ENCODE data around the gene GMDS. TPM values are rescaled to one million over a fixed set of nuclear protein-coding genes. Genes with fewer than 3 reads are reported as not detected.

Gene GMDS
- total RNA-seq, 5 donors from 2014 or later (not counting 1 experiment from before 2014, with no cell fraction given): 12.9 to 21.5 (median 14.6) TPM

- Histone ChIP-seq H3K36me3 (ENCODE audit: control insufficient read depth in 2 of 2, extremely low read depth in 1 of 2, insufficient read depth in 1 of 2, low read length in 1 of 2) (no peaks in the 10 kb centered on the region), H3K27ac (ENCODE audit: low read length) (no peak overlapping the region), H3K4me1 (ENCODE audit: control insufficient read depth in 1 of 2, extremely low read depth in 1 of 2, insufficient read depth in 2 of 2, low read length in 2 of 2) (no peaks in the 10 kb centered on the region), H3K9me3 (no peaks in the 10 kb centered on the region), H3K27me3 (replicated peaks in 1 of 2; ENCODE audit: control insufficient read depth in 2 of 2, extremely low read depth in 1 of 2, insufficient read depth in 2 of 2, low read length in 1 of 2) (no peaks in the 10 kb centered on the region), H3K4me3 (ENCODE audit: control insufficient read depth in 1 of 2, extremely low read depth in 1 of 2, low read length in 1 of 2) (no peak overlapping the region)
- 80% methylated on average over 1 of the region's 2 CpGs for WGBS (ENCODE audit: insufficient coverage)
- H3K4me1 Mint-ChIP-seq: no peaks in the 10 kb centered on the region
- peaks cover 15 to 26% (median 19%) of the 10 kb centered on the region in 3 donors for H3K9me3 Mint-ChIP-seq
- POLR2A ChIA-PET: no interaction called here
- CTCF ChIA-PET: no interaction called here
- no peak overlapping the region for H3K4me3 Mint-ChIP-seq
- H3K27ac Mint-ChIP-seq: no peak overlapping the region
- no peak for DNase-seq
- no peak for ATAC-seq (replicated peaks in 1 of 4)
- H3K36me3 Mint-ChIP-seq: peaks cover 40% of the 10 kb centered on the region
- H3K27me3 Mint-ChIP-seq: no peaks in the 10 kb centered on the region
Measured at GRCh38 chr6:1987640-1988039, 257.8 kb downstream of the GMDS start.

- Mint-ChIP-seq H3K9me3 (peaks cover 19 to 33% (median 27%) of the 10 kb centered on the region in 3 donors), H3K27ac (no peak overlapping the region), H3K4me3 (no peak overlapping the region), H3K36me3 (peaks cover 39% of the 10 kb centered on the region), H3K4me1 (no peaks in the 10 kb centered on the region), H3K27me3 (no peaks in the 10 kb centered on the region)
- Histone ChIP-seq H3K9me3 (no peaks in the 10 kb centered on the region), H3K27me3 (replicated peaks in 1 of 2; ENCODE audit: control insufficient read depth in 2 of 2, extremely low read depth in 1 of 2, insufficient read depth in 2 of 2, low read length in 1 of 2) (no peaks in the 10 kb centered on the region), H3K4me1 (ENCODE audit: control insufficient read depth in 1 of 2, extremely low read depth in 1 of 2, insufficient read depth in 2 of 2, low read length in 2 of 2) (no peaks in the 10 kb centered on the region), H3K4me3 (ENCODE audit: control insufficient read depth in 1 of 2, extremely low read depth in 1 of 2, low read length in 1 of 2) (no peak overlapping the region), H3K27ac (ENCODE audit: low read length) (no peak overlapping the region), H3K36me3 (ENCODE audit: control insufficient read depth in 2 of 2, extremely low read depth in 1 of 2, insufficient read depth in 1 of 2, low read length in 1 of 2) (no peaks in the 10 kb centered on the region)
- ATAC-seq (replicated peaks in 1 of 4): no peak
- no CpG with 5 or more reads among the region's 1 CpG for WGBS (ENCODE audit: insufficient coverage)
- DNase-seq: no peak
- CTCF ChIA-PET: no interaction called here
- POLR2A ChIA-PET: no interaction called here
Measured at GRCh38 chr6:1986454-1987243, 258.8 kb downstream of the GMDS start.

GRCh38 chr6:1984346-1984994 is 260.9 kb downstream of the GMDS start:
- no peaks in the 10 kb centered on the region for H3K36me3 ChIP-seq (ENCODE audit: control insufficient read depth in 2 of 2, extremely low read depth in 1 of 2, insufficient read depth in 1 of 2, low read length in 1 of 2)
- Mint-ChIP-seq H3K27ac (no peak overlapping the region), H3K36me3 (peaks cover 47% of the 10 kb centered on the region), H3K27me3 (no peaks in the 10 kb centered on the region), H3K4me3 (no peak overlapping the region), H3K9me3 (peaks cover 30 to 55% (median 40%) of the 10 kb centered on the region in 3 donors), H3K4me1 (no peaks in the 10 kb centered on the region)
- ChIA-PET POLR2A (no interaction called here), CTCF (no interaction called here)
- DNase-seq (no peak), ATAC-seq (replicated peaks in 1 of 4) (no peak)
- H3K4me3 ChIP-seq (ENCODE audit: control insufficient read depth in 1 of 2, extremely low read depth in 1 of 2, low read length in 1 of 2): no peak overlapping the region
- H3K27ac ChIP-seq (ENCODE audit: low read length): no peak overlapping the region
- no CpG with 5 or more reads among the region's 3 CpGs for WGBS (ENCODE audit: insufficient coverage)
- H3K27me3 ChIP-seq (replicated peaks in 1 of 2; ENCODE audit: control insufficient read depth in 2 of 2, extremely low read depth in 1 of 2, insufficient read depth in 2 of 2, low read length in 1 of 2): no peaks in the 10 kb centered on the region
- H3K9me3 ChIP-seq: no peaks in the 10 kb centered on the region
- no peaks in the 10 kb centered on the region for H3K4me1 ChIP-seq (ENCODE audit: control insufficient read depth in 1 of 2, extremely low read depth in 1 of 2, insufficient read depth in 2 of 2, low read length in 2 of 2)

GRCh38 chr6:1983850-1984249 is 261.6 kb downstream of the GMDS start:
- no peak overlapping the region for H3K27ac ChIP-seq (ENCODE audit: low read length)
- ATAC-seq (replicated peaks in 1 of 4) (no peak), DNase-seq (no peak)
- Mint-ChIP-seq H3K4me1 (no peaks in the 10 kb centered on the region), H3K36me3 (peaks cover 53% of the 10 kb centered on the region), H3K4me3 (no peak overlapping the region), H3K9me3 (peaks cover 30 to 60% (median 40%) of the 10 kb centered on the region in 3 donors), H3K27me3 (no peaks in the 10 kb centered on the region), H3K27ac (no peak overlapping the region)
- H3K36me3 ChIP-seq (ENCODE audit: control insufficient read depth in 2 of 2, extremely low read depth in 1 of 2, insufficient read depth in 1 of 2, low read length in 1 of 2): no peaks in the 10 kb centered on the region
- H3K27me3 ChIP-seq (replicated peaks in 1 of 2; ENCODE audit: control insufficient read depth in 2 of 2, extremely low read depth in 1 of 2, insufficient read depth in 2 of 2, low read length in 1 of 2): no peaks in the 10 kb centered on the region
- no peak overlapping the region for H3K4me3 ChIP-seq (ENCODE audit: control insufficient read depth in 1 of 2, extremely low read depth in 1 of 2, low read length in 1 of 2)
- H3K4me1 ChIP-seq (ENCODE audit: control insufficient read depth in 1 of 2, extremely low read depth in 1 of 2, insufficient read depth in 2 of 2, low read length in 2 of 2): no peaks in the 10 kb centered on the region
- ChIA-PET CTCF (no interaction called here), POLR2A (no interaction called here)
- H3K9me3 ChIP-seq: no peaks in the 10 kb centered on the region
- WGBS (ENCODE audit: insufficient coverage): no CpG with 5 or more reads among the region's 1 CpG

DNA sequence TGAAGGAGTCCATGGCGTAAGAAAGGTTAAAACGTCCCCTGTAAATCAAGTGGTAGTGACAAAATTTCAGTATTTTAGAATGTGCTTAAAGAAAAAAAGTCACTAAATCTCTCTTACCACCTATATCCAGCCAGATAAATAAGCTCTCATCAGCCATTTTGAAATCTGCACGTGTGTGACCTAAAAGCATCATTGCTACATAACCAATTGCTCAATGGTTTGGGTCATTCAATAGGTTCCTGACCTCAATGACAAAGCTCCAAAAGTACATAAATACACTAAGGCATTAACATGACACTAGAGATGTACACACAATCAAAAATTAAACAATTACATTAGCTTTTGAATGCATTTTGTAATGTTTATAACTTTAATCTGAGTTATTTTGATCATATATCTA is 272.4 kb downstream of the GMDS start:
- peaks cover 0 to 10% (median 6%) of the 10 kb centered on the region in 3 donors for H3K4me1 Mint-ChIP-seq
- peaks cover 0 to 4% (median 0%) of the 10 kb centered on the region in 3 donors for H3K9me3 Mint-ChIP-seq
- no peak overlapping the region for H3K27ac ChIP-seq (ENCODE audit: low read length)
- no peaks in the 10 kb centered on the region for H3K27me3 ChIP-seq (replicated peaks in 1 of 2; ENCODE audit: control insufficient read depth in 2 of 2, extremely low read depth in 1 of 2, insufficient read depth in 2 of 2, low read length in 1 of 2)
- no peaks in the 10 kb centered on the region for H3K27me3 Mint-ChIP-seq
- no CpG with 5 or more reads among the region's 3 CpGs for WGBS (ENCODE audit: insufficient coverage)
- DNase-seq (no peak), ATAC-seq (replicated peaks in 1 of 4) (no peak)
- H3K4me3 Mint-ChIP-seq: no peak overlapping the region
- H3K27ac Mint-ChIP-seq: no peak overlapping the region
- peaks cover 23% of the 10 kb centered on the region for H3K36me3 Mint-ChIP-seq
- H3K36me3 ChIP-seq (ENCODE audit: control insufficient read depth in 2 of 2, extremely low read depth in 1 of 2, insufficient read depth in 1 of 2, low read length in 1 of 2): no peaks in the 10 kb centered on the region
- H3K4me1 ChIP-seq (ENCODE audit: control insufficient read depth in 1 of 2, extremely low read depth in 1 of 2, insufficient read depth in 2 of 2, low read length in 2 of 2): no peaks in the 10 kb centered on the region
- H3K9me3 ChIP-seq: no peaks in the 10 kb centered on the region
- POLR2A ChIA-PET: no interaction called here
- H3K4me3 ChIP-seq (ENCODE audit: control insufficient read depth in 1 of 2, extremely low read depth in 1 of 2, low read length in 1 of 2): no peak overlapping the region
- CTCF ChIA-PET: no interaction called here

DNA sequence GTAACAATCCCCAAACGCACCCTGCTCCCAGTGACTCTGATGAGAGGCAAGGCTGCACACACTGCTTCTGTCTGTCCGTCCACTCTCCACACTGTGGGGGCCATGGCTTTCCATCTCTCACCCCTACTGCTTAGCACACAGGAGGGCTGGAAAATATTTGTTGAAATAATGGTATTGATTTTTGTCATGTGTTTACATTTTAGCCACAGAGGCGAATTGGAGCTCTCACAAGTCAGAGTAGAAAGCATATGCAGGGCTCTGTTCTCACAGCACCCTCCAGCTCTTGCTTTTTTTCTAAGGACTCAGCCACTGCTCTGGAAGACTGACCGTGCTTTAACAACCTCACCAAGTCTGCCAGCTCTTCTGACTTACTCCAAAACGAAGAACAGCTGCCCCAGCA is 273.8 kb downstream of the GMDS start:
- ChIA-PET POLR2A (no interaction called here), CTCF (no interaction called here)
- DNase-seq: no peak
- H3K27me3 ChIP-seq (replicated peaks in 1 of 2; ENCODE audit: control insufficient read depth in 2 of 2, extremely low read depth in 1 of 2, insufficient read depth in 2 of 2, low read length in 1 of 2): no peaks in the 10 kb centered on the region
- Mint-ChIP-seq H3K9me3 (peaks cover 0 to under 1% (median 0%) of the 10 kb centered on the region in 3 donors), H3K27ac (no peak overlapping the region), H3K36me3 (peaks cover 13% of the 10 kb centered on the region), H3K4me3 (no peak overlapping the region), H3K27me3 (no peaks in the 10 kb centered on the region), H3K4me1 (peaks cover 0 to 10% (median 6%) of the 10 kb centered on the region in 3 donors)
- ATAC-seq (replicated peaks in 1 of 4): no peak
- no peaks in the 10 kb centered on the region for H3K36me3 ChIP-seq (ENCODE audit: control insufficient read depth in 2 of 2, extremely low read depth in 1 of 2, insufficient read depth in 1 of 2, low read length in 1 of 2)
- H3K4me3 ChIP-seq (ENCODE audit: control insufficient read depth in 1 of 2, extremely low read depth in 1 of 2, low read length in 1 of 2): no peak overlapping the region
- no peaks in the 10 kb centered on the region for H3K4me1 ChIP-seq (ENCODE audit: control insufficient read depth in 1 of 2, extremely low read depth in 1 of 2, insufficient read depth in 2 of 2, low read length in 2 of 2)
- H3K9me3 ChIP-seq: no peaks in the 10 kb centered on the region
- 85% methylated on average over 4 of the region's 5 CpGs for WGBS (ENCODE audit: insufficient coverage)
- H3K27ac ChIP-seq (ENCODE audit: low read length): no peak overlapping the region

Data from T-cell (primary cell).